Hematopoietic multipotent progenitor cell treated with erythropoietin and hydrocortisone succinate and interleukin-3 and kit ligand, for 6 days (in vitro differentiated cells): ENCODE measurements around the gene PRMT1.

Source experiments
- DNase-seq: peaks from one replicate; pipeline ENCODE4 v3.0.0-alpha.2; 2015

The PRMT1 gene

GRCh38 chr19:49730166-49730565 lies 53.1 kb downstream of the PRMT1 start:
- peak; percentile 22 for DNase-seq
